H1 (cell line): ENCODE measurements around the gene DOCK3. TPM values are rescaled to one million over a fixed set of nuclear protein-coding genes. Genes with fewer than 3 reads are reported as not detected.

Experiments used
- CTCF ChIA-PET: fragments of 300-600 bp; sonication (Branson Sonifier 250); formaldehyde crosslinking; loops from one replicate; lab custom pipeline; 2021; ENCODE audit not compliant: partially characterized antibody; lab: Charles Lee
- POLR2A ChIA-PET: fragments of 300-600 bp; sonication (Branson Sonifier 250); formaldehyde crosslinking; loops from one replicate; lab custom pipeline; 2021; ENCODE audit warnings: inconsistent platforms; ENCODE audit not compliant: partially characterized antibody; lab: Charles Lee
- DNase-seq, 2 experiments: peaks; one replicate each; pipeline versions ENCODE4 v3.0.0 to v3.0.0-alpha.2; 2010 to 2022; ENCODE audit warnings: low spot score in 2 of 2, low read depth in 1 of 2, mixed read lengths in 1 of 2
- FAIRE-seq: peaks from 2 replicates; lab custom pipeline; 2011; peaks lifted over from hg19 to GRCh38; lab: Jason Lieb, UNC
- H2AFZ ChIP-seq: 2 replicates; pipeline ENCODE4 v1.8.1; 2012; ENCODE audit warnings: low read length, inconsistent platforms
- H2AK5ac ChIP-seq: 2 replicates; pipeline ENCODE4 v1.6.1; 2013; ENCODE audit warnings: low read depth, low read length
- H2BK120ac ChIP-seq: replicated peaks from 2 replicates; pipeline ENCODE3; 2013; ENCODE audit warnings: low read depth, low read length, inconsistent platforms
- H2BK12ac ChIP-seq: 2 replicates; pipeline ENCODE4 v1.6.1; 2013; ENCODE audit warnings: low read depth, low read length
- H2BK15ac ChIP-seq: 2 replicates; pipeline ENCODE4 v1.6.1; 2013; ENCODE audit warnings: low read length
- H2BK20ac ChIP-seq: 2 replicates; pipeline ENCODE4 v1.6.1; 2013; ENCODE audit warnings: low read length
- H2BK5ac ChIP-seq: 2 replicates; pipeline ENCODE4 v1.6.1; 2013; ENCODE audit warnings: low read depth, low read length
- H3K14ac ChIP-seq: 2 replicates; pipeline ENCODE4 v1.6.1; 2013; ENCODE audit warnings: inconsistent platforms; ENCODE audit not compliant: insufficient read length
- H3K18ac ChIP-seq: 2 replicates; pipeline ENCODE4 v1.6.1; 2013; ENCODE audit warnings: low read length; ENCODE audit errors: extremely low read depth
- H3K23ac ChIP-seq: 2 replicates; pipeline ENCODE4 v1.6.1; 2013; ENCODE audit warnings: inconsistent platforms; ENCODE audit not compliant: insufficient read length
- H3K23me2 ChIP-seq: 2 replicates; pipeline ENCODE4 v1.6.1; 2013; ENCODE audit warnings: low read depth, low read length
- H3K27ac ChIP-seq: 2 replicates; pipeline ENCODE4 v1.6.1; 2011; ENCODE audit warnings: low read depth, low read length, inconsistent platforms
- H3K27me3 ChIP-seq, 4 experiments: replicated peaks in 1 of 4; 1 replicate in 1 of 4; 2 replicates in 3 of 4; pipeline versions ENCODE4 v1.6.1 to v1.8.1; 2011 to 2013; ENCODE audit warnings: low read length in 3 of 4, mild to moderate bottlenecking in 3 of 4, inconsistent platforms in 2 of 4, mixed read lengths in 2 of 4, moderate library complexity in 1 of 4; ENCODE audit not compliant: control insufficient read depth in 3 of 4, insufficient read depth in 3 of 4; ENCODE audit errors: extremely low read depth in 1 of 4
- H3K36me3 ChIP-seq, 4 experiments: 2 replicates each; pipeline versions ENCODE4 v1.6.1 to v1.8.1; 2011 to 2013; ENCODE audit warnings: mild to moderate bottlenecking in 4 of 4, low read length in 3 of 4, moderate library complexity in 2 of 4, control low read depth in 1 of 4, inconsistent platforms in 1 of 4; ENCODE audit not compliant: insufficient read depth in 4 of 4, control insufficient read depth in 2 of 4
- H3K4ac ChIP-seq: replicated peaks from 2 replicates; pipeline ENCODE3; 2013; ENCODE audit warnings: low read length, low read depth, mixed read lengths, inconsistent platforms; ENCODE audit not compliant: insufficient read length
- H3K4me1 ChIP-seq, 4 experiments: replicated peaks in 1 of 4; 1 replicate in 1 of 4; 2 replicates in 3 of 4; pipeline versions ENCODE4 v1.6.1 to v1.8.1; 2011 to 2013; ENCODE audit warnings: low read length in 3 of 4, inconsistent platforms in 2 of 4, mixed read lengths in 1 of 4; ENCODE audit not compliant: insufficient read depth in 4 of 4, control insufficient read depth in 3 of 4
- H3K4me2 ChIP-seq, 2 experiments: 2 replicates each; pipeline versions ENCODE4 v1.6.1 to v1.8.1; 2011 to 2013; ENCODE audit warnings: low read depth in 2 of 2, low read length in 2 of 2, control low read depth in 1 of 2, inconsistent platforms in 1 of 2, mild to moderate bottlenecking in 1 of 2; ENCODE audit not compliant: insufficient read depth in 1 of 2
- H3K4me3 ChIP-seq, 4 experiments: fragments of 200-600, 300-600 bp in 1 of 4; sonication (generic), shearing (Covaris generic), sonication (Bioruptor Twin) in 1 of 4; 2 replicates each; pipeline versions ENCODE4 v1.5.1 to v1.8.1; 2011 to 2016; ENCODE audit warnings: low read length in 4 of 4, low read depth in 3 of 4, control low read depth in 2 of 4, inconsistent platforms in 2 of 4, mild to moderate bottlenecking in 2 of 4, mixed read lengths in 1 of 4, moderate library complexity in 1 of 4; ENCODE audit not compliant: insufficient read depth in 2 of 4; ENCODE audit errors: extremely low read depth in 1 of 4
- H3K56ac ChIP-seq: replicated peaks from 2 replicates; pipeline ENCODE3; 2013; ENCODE audit warnings: low read depth, mild to moderate bottlenecking, mixed read lengths, low read length, inconsistent platforms; ENCODE audit not compliant: insufficient read length
- H3K79me1 ChIP-seq: 2 replicates; pipeline ENCODE4 v1.6.1; 2013; ENCODE audit warnings: low read depth, low read length, control low read depth
- H3K79me2 ChIP-seq, 2 experiments: 2 replicates each; pipeline versions ENCODE4 v1.6.1 to v1.8.1; 2012 to 2013; ENCODE audit warnings: low read length in 2 of 2, mild to moderate bottlenecking in 2 of 2, inconsistent platforms in 1 of 2; ENCODE audit not compliant: insufficient read depth in 2 of 2, control insufficient read depth in 1 of 2
- H3K9ac ChIP-seq, 4 experiments: replicated peaks in 1 of 4; 1 replicate in 1 of 4; 2 replicates in 3 of 4; pipeline versions ENCODE4 v1.6.1 to v1.8.1; 2011 to 2013; ENCODE audit warnings: low read depth in 3 of 4, low read length in 3 of 4, control low read depth in 2 of 4, mild to moderate bottlenecking in 2 of 4, moderate library complexity in 2 of 4, inconsistent platforms in 1 of 4; ENCODE audit errors: extremely low read depth in 1 of 4
- H3K9me3 ChIP-seq, 2 experiments: 2 replicates each; pipeline versions ENCODE4 v1.6.1 to v1.8.1; 2012 to 2013; ENCODE audit warnings: mild to moderate bottlenecking in 2 of 2, moderate library complexity in 2 of 2, control low read depth in 1 of 2, inconsistent platforms in 1 of 2, low read depth in 1 of 2, low read length in 1 of 2, mixed read lengths in 1 of 2; ENCODE audit not compliant: insufficient read depth in 2 of 2
- H4K20me1 ChIP-seq, 2 experiments: replicated peaks in 1 of 2; 2 replicates each; pipeline versions ENCODE3 to v1.8.1; 2011 to 2013; ENCODE audit warnings: inconsistent platforms in 2 of 2, low read length in 2 of 2, mild to moderate bottlenecking in 1 of 2; ENCODE audit not compliant: insufficient read depth in 2 of 2, control insufficient read depth in 1 of 2
- H4K5ac ChIP-seq: 2 replicates; pipeline ENCODE4 v1.6.1; 2013; ENCODE audit warnings: low read length, low read depth, mixed read lengths, inconsistent platforms; ENCODE audit not compliant: insufficient read length
- H4K8ac ChIP-seq: 2 replicates; pipeline ENCODE4 v1.8.0; 2013; ENCODE audit warnings: mild to moderate bottlenecking, moderate library complexity, low read length, inconsistent platforms; ENCODE audit not compliant: insufficient read depth; ENCODE audit errors: extremely low read depth
- H4K91ac ChIP-seq: replicated peaks from 2 replicates; pipeline ENCODE3; 2013; ENCODE audit warnings: low read length, mixed read lengths, inconsistent platforms; ENCODE audit not compliant: insufficient read length
- KDM1A ChIP-seq: fragments of 200-600, 300-600 bp; sonication (generic); IDR thresholded peaks from 2 replicates; pipeline ENCODE4 v1.7.1; 2016; ENCODE audit warnings: mild to moderate bottlenecking, low read length, borderline replicate concordance
- RAD21 ChIP-seq, 2 experiments: IDR thresholded peaks in 1 of 2; conservative IDR thresholded peaks in 1 of 2; 2 replicates each; pipeline ENCODE4 v1.6.1; 2011; ENCODE audit warnings: low read depth in 2 of 2, low read length in 2 of 2, improper control_type of control experiment in 1 of 2, inconsistent platforms in 1 of 2, mild to moderate bottlenecking in 1 of 2, moderate library complexity in 1 of 2
- SIRT6 ChIP-seq: IDR thresholded peaks from one replicate; pipeline ENCODE4 v1.7.1; 2012; ENCODE audit warnings: low read length, inconsistent platforms
- WGBS, 2 experiments: shearing (Covaris generic) in 1 of 2; methylation state at CpG; one replicate each; pipeline versions ENCODE4 v1.1.6 to v1.1.7; 2013 to 2015; ENCODE audit warnings: low lambda C conversion rate in 2 of 2, mixed read lengths in 2 of 2, inconsistent platforms in 1 of 2, low coverage in 1 of 2, missing lambda C conversion rate in 1 of 2; ENCODE audit not compliant: insufficient replicate concordance in 2 of 2, insufficient coverage in 1 of 2, insufficient read length in 1 of 2; ENCODE audit errors: extremely low coverage in 1 of 2, missing lambda C conversion rate in 1 of 2; 5-methylcytosine and 5-hydroxymethylcytosine counted together
- polyA plus RNA-seq, 7 experiments: library from polyadenylated mRNA; depleted of rRNA in 3 of 7; stranded (reverse) in 5 of 7; unstranded in 2 of 7; fragments of >200 nt in 5 of 7; fragments of 200-250 nt in 2 of 7; gene quantifications; 1 replicate in 5 of 7; 2 replicates in 1 of 7; 4 replicates in 1 of 7; pipeline versions ENCODE4 v1.2.1 to v1.2.3, GENCODE V29; 2011 to 2013; ENCODE audit warnings: missing spikeins in 2 of 7, mixed read lengths in 2 of 7
- total RNA-seq: library from RNA; stranded (reverse); fragmentation: NEBNext Ultra II Directional; extraction: Animal tissue kit (Norgen Biotek cat#: 25700); gene quantifications from 2 replicates; pipeline ENCODE4 v1.2.1, GENCODE V29; 2021
- TF ChIP-seq, protein P1 (sequence below), 3 experiments: IDR thresholded peaks; 1 replicate in 2 of 3; 2 replicates in 1 of 3; pipeline versions ENCODE4 v1.5.1 to v1.6.1; 2011; ENCODE audit warnings: low read length in 3 of 3, mild to moderate bottlenecking in 3 of 3, inconsistent platforms in 2 of 3, low read depth in 1 of 3, moderate library complexity in 1 of 3; ENCODE audit not compliant: insufficient read depth in 1 of 3; ENCODE audit errors: control extremely low read depth in 1 of 3

Gene DOCK3
- total and polyA plus RNA-seq, 2 of the 8 experiments (the other 6 are each of a cell fraction or from before 2014, with no cell fraction given) = 2.7 to 5.0 TPM

DNA sequence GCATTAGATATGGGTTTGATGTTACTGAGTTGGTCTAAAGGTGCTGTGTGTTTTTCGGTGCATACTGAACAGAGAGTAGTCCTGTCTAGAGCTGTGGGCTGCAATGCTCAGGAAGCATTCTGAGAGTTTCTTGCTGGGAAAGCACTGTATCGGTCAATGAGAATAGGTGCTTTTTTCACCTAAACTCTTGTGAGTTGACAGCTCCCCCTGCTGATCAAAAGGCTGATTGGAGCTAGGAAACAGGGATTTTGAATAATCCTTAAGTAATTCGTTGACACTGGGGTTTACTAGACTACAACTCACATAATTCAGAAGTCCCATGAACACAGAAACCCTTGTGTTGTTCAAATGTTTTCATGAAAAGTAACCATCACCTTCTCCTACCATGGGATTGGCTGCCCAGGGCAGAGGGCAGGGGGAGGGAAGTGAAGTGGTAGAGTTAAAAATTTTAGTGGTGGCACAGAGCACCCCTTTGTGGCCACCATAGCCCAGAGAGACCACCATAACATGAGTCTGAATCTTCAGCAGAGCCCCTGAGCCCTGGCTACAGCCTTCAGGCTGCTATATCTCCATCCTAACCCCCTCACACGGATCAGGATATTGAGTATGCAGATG is 697.3 kb downstream of the DOCK3 start:
- H3K9me3 ChIP-seq = peaks cover 6% of the 10 kb centered on the region in 2 experiments
- no peak overlapping the region for H2AK5ac ChIP-seq
- DNase-seq = peak in 1 of 2 experiments; percentile 73
- H2BK120ac ChIP-seq = no peak overlapping the region
- POLR2A ChIA-PET = interaction anchor here (1.2 to 1.6 kb wide), 2 partner anchors 17 to 273 kb away, joined by 3 to 5 read pairs; no protein-coding TSS in a partner anchor
- no peak overlapping the region for H4K91ac ChIP-seq
- no peak overlapping the region for H4K8ac ChIP-seq
- no peaks in the 10 kb centered on the region for H3K4me1 ChIP-seq
- H3K56ac ChIP-seq = no peak overlapping the region
- peaks cover 0 to 2% of the 10 kb centered on the region in 2 experiments for H4K20me1 ChIP-seq
- no peak overlapping the region for H3K23ac ChIP-seq
- no peak overlapping the region for H3K4me3 ChIP-seq
- no peak overlapping the region for H4K5ac ChIP-seq
- no peaks in the 10 kb centered on the region for H3K79me1 ChIP-seq
- peak; percentile 90 for FAIRE-seq
- no peak overlapping the region for H3K27ac ChIP-seq
- H3K14ac ChIP-seq = no peak overlapping the region
- TF ChIP-seq, protein P1, sequence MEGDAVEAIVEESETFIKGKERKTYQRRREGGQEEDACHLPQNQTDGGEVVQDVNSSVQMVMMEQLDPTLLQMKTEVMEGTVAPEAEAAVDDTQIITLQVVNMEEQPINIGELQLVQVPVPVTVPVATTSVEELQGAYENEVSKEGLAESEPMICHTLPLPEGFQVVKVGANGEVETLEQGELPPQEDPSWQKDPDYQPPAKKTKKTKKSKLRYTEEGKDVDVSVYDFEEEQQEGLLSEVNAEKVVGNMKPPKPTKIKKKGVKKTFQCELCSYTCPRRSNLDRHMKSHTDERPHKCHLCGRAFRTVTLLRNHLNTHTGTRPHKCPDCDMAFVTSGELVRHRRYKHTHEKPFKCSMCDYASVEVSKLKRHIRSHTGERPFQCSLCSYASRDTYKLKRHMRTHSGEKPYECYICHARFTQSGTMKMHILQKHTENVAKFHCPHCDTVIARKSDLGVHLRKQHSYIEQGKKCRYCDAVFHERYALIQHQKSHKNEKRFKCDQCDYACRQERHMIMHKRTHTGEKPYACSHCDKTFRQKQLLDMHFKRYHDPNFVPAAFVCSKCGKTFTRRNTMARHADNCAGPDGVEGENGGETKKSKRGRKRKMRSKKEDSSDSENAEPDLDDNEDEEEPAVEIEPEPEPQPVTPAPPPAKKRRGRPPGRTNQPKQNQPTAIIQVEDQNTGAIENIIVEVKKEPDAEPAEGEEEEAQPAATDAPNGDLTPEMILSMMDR (IDR thresholded peaks at IDR 0.05; ENCODE audit: control extremely low read depth in 1 of 3, insufficient read depth in 1 of 3, low read depth in 1 of 3, low read length in 3 of 3) = peak in 2 of 3 experiments; percentile 74 to 79; a peak in 3 of 4 replicates
- TF ChIP-seq SIRT6 (no peak), KDM1A (no peak), RAD21 (IDR thresholded peaks at IDR 0.05 in 1 of 2, conservative IDR thresholded peaks at IDR 0.05 in 1 of 2; ENCODE audit: low read depth in 2 of 2, low read length in 2 of 2) (peak; percentile 85 to 89)
- TF ChIP-seq, all 59 proteins: peak for 2
- no peak overlapping the region for H3K4ac ChIP-seq
- H3K4me2 ChIP-seq = no peak overlapping the region
- no peak overlapping the region; the same call in 1 of the 2 replicates for H2BK15ac ChIP-seq
- no peak overlapping the region for H2BK5ac ChIP-seq
- H2AFZ ChIP-seq = no peak overlapping the region
- H3K27me3 ChIP-seq = no peaks in the 10 kb centered on the region
- WGBS, 2 experiments = 44% methylated on average over 4 of the region's 4 CpGs; no CpG with 5 or more reads in 1 of the 2 experiments
- H3K79me2 ChIP-seq = no peaks in the 10 kb centered on the region
- no peaks in the 10 kb centered on the region for H3K23me2 ChIP-seq
- H3K9ac ChIP-seq = no peak overlapping the region
- no peak overlapping the region for H3K18ac ChIP-seq
- CTCF ChIA-PET = interaction anchor here (0.5 to 5.5 kb wide), 32 partner anchors 10 to 805 kb away, joined by 3 to 51 read pairs (median 4); partner anchors contain the start of genes MANF and MAPKAPK3
- H2BK20ac ChIP-seq = no peak overlapping the region
- H2BK12ac ChIP-seq = no peak overlapping the region
- H3K36me3 ChIP-seq = peaks cover 0 to 7% (median 3%) of the 10 kb centered on the region in 4 experiments; a peak in 4 of 8 replicates
